ENCODE measurements around the gene ADGRL2.

The ADGRL2 gene

GRCh38 chr1:81907575-81907974 is 106.8 kb downstream of the ADGRL2 start:
- DNase-seq (ENCODE audit: low spot score), result no peak

- DNase-seq (ENCODE audit: low spot score), result no peak
These were observed 111.6 kb downstream of the ADGRL2 start for GRCh38 chr1:81912383-81912782.

- DNase-seq (ENCODE audit: low spot score), result no peak
These were observed 115.2 kb downstream of the ADGRL2 start for GRCh38 chr1:81915937-81916336.

GRCh38 chr1:81920245-81920740 is 119.6 kb downstream of the ADGRL2 start:
- no peak for DNase-seq (ENCODE audit: low spot score)

DNA sequence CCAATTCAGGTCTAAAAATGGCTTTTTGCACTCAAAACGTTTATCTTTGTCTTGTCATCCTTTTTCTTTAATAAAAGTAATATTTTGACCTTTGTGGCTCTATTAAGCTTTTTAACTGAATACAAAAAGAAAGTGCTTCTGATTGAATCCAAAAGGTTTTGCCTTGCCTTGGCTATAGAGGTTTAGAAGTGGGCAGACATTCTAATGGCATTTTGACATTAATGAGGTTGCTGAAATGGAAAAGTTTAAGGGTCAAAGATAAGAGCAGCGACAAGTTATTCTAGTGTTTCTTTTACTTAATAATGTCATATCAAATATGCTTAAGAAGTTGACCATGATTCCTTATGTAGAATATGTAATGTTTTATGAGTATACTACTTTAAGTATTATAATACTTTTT is 120.2 kb downstream of the ADGRL2 start:
- no peak for DNase-seq (ENCODE audit: low spot score)

DNA sequence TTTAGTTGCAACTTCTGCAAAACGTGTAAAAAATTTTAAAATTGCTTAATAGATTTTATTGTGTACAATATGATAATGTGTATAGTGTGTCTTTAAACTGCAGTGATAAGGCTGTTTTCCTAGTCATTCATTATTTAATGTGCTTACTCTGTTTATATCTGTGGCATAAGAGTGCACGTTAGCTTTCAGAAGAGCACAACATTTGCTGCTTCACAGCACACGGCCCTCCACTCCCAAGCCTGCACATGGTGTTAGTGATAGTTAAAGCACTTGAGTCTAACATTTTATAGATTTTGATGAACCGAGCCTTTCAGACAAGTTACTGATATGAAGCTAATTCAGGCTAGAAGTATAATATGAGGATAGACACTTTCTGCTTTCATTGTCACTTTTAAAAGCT is 120.6 kb downstream of the ADGRL2 start:
- no peak for DNase-seq (ENCODE audit: low spot score)

DNA sequence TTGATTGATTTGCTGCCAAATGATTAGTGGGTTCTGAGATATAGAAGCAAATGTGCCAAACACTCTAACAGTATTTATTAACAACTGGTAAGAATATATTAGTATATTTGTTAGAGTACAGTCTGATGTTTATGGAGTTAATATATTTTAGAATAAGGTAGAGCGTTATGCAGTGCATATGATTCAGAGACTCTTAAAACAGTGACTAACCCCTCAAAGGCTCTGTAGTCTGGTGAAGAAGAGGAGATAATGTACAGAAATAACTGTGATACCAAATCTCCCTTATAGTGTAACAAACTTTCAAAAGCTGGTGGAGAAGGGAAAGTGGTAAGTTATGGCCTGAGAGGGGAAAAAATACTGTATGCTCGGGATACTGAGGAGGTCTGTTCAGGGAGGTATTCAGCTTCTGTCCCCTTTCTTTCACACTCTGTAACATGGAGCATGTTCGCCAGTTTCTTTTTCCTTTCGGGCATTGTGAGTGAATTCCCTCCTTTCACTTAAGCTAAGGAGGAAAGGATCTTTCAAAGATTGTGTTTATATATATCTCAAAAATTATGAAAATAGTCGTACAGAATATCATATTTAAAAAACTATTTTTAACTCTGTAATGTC is 121.2 kb downstream of the ADGRL2 start:
- DNase-seq (ENCODE audit: low spot score), result no peak

DNA sequence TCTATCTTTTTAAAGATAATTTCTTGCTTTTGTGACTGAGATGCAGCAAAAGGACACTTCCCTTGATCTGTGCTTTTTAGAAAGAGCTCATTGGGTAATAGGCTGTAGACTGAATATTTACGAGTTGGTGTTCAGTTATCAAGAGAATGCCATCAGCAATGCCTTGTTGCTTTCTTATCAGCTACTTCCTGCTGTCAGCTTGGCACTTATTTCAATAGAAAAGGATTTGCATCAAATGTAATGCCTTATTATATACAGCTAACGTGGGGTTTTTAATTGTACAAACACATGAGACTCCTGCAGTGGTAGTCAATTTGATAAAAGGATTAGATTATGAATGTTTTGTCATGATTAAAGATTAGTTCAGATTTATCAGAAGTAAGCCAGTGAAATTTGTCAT is 122.2 kb downstream of the ADGRL2 start:
- DNase-seq (ENCODE audit: low spot score), result no peak

- DNase-seq (ENCODE audit: low spot score), result no peak
These were observed 128.4 kb downstream of the ADGRL2 start for GRCh38 chr1:81929106-81929505.

- DNase-seq (ENCODE audit: low spot score), result no peak
These were observed 136.1 kb downstream of the ADGRL2 start for GRCh38 chr1:81936853-81937252.

- no peak for DNase-seq (ENCODE audit: low spot score)
These were observed 137.2 kb downstream of the ADGRL2 start for GRCh38 chr1:81937791-81938450.

DNA sequence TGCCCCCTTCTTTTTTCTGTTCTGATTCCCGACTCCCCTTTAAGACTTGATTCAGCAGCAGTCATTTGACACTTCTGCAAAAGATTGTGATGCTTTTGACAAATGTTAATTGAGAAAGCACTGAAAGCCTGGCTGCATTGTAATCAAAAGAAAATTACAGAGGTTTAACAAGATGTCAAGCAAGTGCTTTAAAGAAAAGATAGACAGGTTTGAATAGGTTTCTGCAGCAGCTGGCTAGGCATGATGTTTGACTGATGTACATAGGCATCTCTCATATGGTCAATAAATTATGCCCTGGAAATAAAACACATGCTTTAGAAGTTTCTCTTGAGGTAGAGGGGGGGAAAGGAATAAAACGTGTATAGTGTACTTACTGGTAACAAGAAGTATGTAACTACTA is 147.8 kb downstream of the ADGRL2 start:
- no peak for DNase-seq (ENCODE audit: low spot score)

DNA sequence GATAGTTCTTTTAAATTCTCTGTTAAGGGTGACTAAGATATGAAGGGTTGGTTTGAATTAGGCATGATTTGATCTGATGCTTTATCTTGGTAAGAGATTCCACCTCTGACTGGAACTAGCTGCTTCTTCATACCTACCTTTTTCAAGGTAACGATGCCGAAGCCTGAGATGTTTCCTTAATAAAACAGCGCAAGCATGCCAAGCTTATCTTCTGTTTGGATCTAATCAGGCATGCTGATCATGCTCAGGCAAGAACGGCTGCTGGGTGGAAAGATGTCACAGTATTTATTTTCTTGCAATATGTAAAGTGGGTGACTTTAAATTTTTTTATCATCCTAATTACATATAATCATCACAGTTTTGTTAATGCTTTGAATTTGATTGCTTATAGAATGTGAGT is 148.7 kb downstream of the ADGRL2 start:
- DNase-seq (ENCODE audit: low spot score), result no peak

DNA sequence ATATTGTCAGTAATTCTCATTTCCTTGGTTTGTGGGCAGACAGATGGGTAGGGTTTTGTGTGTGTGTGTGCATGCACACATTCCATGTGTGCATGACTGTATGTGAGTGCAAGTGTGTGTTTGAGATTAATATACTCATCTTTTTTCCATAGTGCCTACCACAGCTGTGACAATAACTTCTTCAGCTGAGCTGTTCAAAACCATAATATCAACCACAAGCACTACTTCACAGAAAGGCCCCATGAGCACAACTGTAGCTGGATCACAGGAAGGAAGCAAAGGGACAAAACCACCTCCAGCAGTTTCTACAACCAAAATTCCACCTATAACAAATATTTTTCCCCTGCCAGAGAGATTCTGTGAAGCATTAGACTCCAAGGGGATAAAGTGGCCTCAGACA is 149.3 kb downstream of the ADGRL2 start:
- DNase-seq (ENCODE audit: low spot score), result no peak

GRCh38 chr1:81950591-81951244 is 150.0 kb downstream of the ADGRL2 start:
- no peak for DNase-seq (ENCODE audit: low spot score)

GRCh38 chr1:81954534-81955020 is 153.8 kb downstream of the ADGRL2 start:
- no peak for DNase-seq (ENCODE audit: low spot score)

- no peak for DNase-seq (ENCODE audit: low spot score)
These were observed 167.2 kb downstream of the ADGRL2 start for GRCh38 chr1:81967951-81968350.

DNA sequence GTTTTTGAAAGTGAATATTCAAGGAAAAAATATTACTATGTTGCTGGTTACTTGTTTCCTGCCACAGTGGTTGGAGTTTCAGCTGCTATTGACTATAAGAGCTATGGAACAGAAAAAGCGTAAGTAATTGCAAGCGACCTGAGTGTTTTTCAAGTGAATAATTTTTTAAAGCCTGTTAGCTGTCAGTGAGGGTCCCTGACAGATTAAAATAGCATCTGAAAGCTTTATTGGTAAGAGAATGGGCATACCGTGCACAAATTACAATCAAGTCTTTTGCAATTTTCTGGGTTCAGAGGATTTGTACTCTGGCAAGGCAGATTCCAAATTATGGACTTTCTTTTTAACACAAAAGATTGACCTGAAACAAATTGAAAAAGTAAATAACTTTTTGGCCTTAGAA is 169.7 kb downstream of the ADGRL2 start:
- no peak for DNase-seq (ENCODE audit: low spot score)

DNA sequence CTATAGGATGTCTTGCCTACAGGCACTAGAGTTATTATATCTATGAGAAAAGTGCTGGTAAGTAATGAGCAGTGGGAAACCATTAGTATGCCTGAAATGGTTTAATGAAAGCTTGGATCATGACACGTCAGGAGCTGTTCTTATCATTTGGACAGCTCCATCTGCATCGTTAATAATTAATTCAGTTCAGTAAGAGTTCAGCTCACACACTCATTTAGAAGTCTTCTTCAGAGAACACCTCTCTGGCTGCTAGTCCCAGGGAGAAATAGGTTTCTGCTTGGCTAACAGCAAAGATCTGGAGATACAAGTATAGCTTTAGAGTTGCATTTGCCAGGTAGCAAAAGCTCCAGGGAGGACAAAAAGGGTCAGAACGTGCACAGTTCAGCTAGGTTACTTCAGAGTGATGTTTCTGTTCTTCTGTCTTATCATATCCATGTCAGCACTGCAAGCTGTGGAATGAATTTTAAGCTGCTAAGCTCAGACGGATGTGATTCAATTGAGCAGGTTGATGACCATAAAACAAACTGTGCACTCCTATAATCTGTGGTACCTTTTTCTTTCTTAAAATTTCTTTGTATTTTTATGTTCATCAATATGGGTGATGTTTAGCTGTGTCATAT is 173.6 kb downstream of the ADGRL2 start:
- DNase-seq (ENCODE audit: low spot score), result no peak

DNA sequence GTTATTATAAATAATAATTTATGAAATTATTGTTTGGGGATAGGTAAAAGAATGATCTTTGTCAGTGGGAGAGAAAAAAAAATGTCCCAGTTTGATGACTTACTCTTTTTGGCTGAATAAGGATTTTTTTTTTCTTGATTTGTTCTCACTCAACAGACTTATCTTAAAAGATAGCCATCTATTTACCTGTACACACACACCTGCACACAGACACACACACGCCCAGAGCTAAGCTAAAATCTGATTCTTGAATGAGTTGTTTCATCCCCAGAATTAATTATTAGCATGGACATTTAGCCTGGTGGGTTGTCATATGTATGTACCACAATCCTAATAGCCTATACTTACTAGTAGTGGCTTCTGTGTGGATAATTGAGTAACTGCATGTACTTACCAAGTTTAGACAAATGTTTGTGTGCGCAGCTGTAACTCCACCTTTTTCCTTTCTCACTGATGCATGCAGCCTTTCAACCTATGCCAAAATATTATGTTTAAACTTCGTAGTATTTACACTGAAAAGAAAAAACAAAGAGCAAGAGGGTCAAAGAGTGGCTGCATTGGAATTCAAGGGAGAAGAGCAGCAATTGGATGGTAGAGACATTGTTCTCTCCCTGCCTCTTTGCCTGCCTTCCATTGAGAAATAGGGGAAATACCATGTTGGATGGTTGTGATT is 174.3 kb downstream of the ADGRL2 start:
- DNase-seq (ENCODE audit: low spot score), result no peak

DNA sequence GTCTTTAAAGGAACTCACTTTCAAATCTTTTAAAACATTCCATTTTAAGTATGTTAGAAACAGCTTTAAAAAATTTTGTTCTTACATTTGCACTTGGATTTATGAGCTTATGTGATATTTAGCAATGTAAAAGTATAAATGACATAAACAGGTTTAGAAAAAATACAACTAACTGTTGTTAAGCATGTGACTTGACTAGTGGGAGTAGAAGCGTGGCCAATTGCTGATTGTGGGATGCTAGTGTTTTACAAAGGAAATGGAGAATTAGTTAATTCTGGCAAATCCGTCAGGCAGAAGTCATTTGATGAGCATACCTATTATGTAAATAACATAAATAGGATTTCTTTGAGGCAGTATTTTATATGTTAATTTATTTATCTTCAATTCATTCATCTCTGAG is 175.8 kb downstream of the ADGRL2 start:
- no peak for DNase-seq (ENCODE audit: low spot score)

DNA sequence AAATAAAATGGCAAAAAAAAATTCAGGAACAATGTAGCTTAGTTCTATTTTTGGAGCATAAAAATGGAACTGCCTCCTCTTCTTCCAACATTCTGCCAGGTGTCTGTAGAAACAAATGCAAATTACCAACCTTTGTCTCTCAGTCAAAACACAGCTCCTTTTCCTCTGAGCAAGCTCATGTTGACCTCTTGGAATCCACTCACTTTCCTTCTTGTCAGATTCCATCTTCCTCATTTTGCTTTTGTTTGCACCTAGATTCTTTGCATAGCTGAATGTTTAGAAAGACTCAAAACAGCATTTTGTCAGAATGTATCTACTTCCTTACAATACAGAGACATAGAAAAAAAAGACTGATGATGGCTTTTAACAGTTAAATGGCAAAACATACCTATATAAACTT is 178.2 kb downstream of the ADGRL2 start:
- DNase-seq (ENCODE audit: low spot score), result no peak
